IMR-90 (cell line): ENCODE data around the gene CCK. TPM values are rescaled to one million over a fixed set of nuclear protein-coding genes. Genes with fewer than 3 reads are reported as not detected.

Source experiments
- ATAC-seq: fragments of 200-7000 bp; cut with Tn5 transposase; 2 replicates; pipeline ENCODE4 v1.9.1; 2020; ENCODE audit warnings: low read depth, mild to moderate bottlenecking, moderate library complexity
- BruUV-seq: library from RNA; stranded (reverse); fragments of 400-500 nt; replicated peaks from 2 replicates; lab custom pipeline; 2021; lab: Mats Ljungman, UMichigan
- CTCF ChIA-PET: fragments of 300-600 bp; formaldehyde crosslinking; extraction: SDS; loops from one replicate; lab custom pipeline; 2021; ENCODE audit warnings: antibody characterized with exemption; lab: Yijun Ruan, JAX
- POLR2A ChIA-PET: fragments of 300-600 bp; sonication (Branson Sonifier 250); formaldehyde crosslinking; loops from one replicate; lab custom pipeline; 2022; ENCODE audit warnings: antibody characterized with exemption; ENCODE audit not compliant: unreplicated experiment; lab: Charles Lee
- DNase-seq: peaks from one replicate; pipeline ENCODE4 v3.0.0; 2013
- H2AFZ ChIP-seq: replicated peaks from 2 replicates; pipeline ENCODE3; 2013; ENCODE audit warnings: low read length, mild to moderate bottlenecking; ENCODE audit not compliant: poor library complexity
- H2AK5ac ChIP-seq: 2 replicates; pipeline ENCODE4 v1.6.1; 2013; ENCODE audit warnings: low read depth, low read length, inconsistent platforms
- H2AK9ac ChIP-seq: replicated peaks from 2 replicates; pipeline ENCODE3; 2013; ENCODE audit warnings: mild to moderate bottlenecking, low read depth, low read length, moderate library complexity; ENCODE audit not compliant: poor library complexity
- H2BK120ac ChIP-seq: 2 replicates; pipeline ENCODE4 v1.6.1; 2013; ENCODE audit warnings: low read depth, low read length, inconsistent platforms
- H2BK15ac ChIP-seq: 3 replicates; pipeline ENCODE4 v1.6.1; 2013; ENCODE audit warnings: low read depth, low read length, inconsistent platforms
- H2BK20ac ChIP-seq: 2 replicates; pipeline ENCODE4 v1.6.1; 2013; ENCODE audit warnings: low read depth, mild to moderate bottlenecking, inconsistent platforms, low read length, moderate library complexity
- H2BK5ac ChIP-seq: 2 replicates; pipeline ENCODE4 v1.6.1; 2013; ENCODE audit warnings: mild to moderate bottlenecking, low read depth, low read length, inconsistent platforms; ENCODE audit not compliant: poor library complexity, severe bottlenecking
- H3K14ac ChIP-seq: replicated peaks from 2 replicates; pipeline ENCODE4 v1.6.1; 2013; ENCODE audit warnings: low read depth, low read length, inconsistent platforms
- H3K18ac ChIP-seq: 2 replicates; pipeline ENCODE4 v1.6.1; 2013; ENCODE audit warnings: low read depth, low read length, control low read depth
- H3K23ac ChIP-seq: 2 replicates; pipeline ENCODE4 v1.6.1; 2013; ENCODE audit warnings: low read depth, low read length, inconsistent platforms
- H3K27ac ChIP-seq: 2 replicates; pipeline ENCODE4 v1.5.1; 2013; ENCODE audit warnings: mild to moderate bottlenecking, control low read depth, low read length; ENCODE audit not compliant: insufficient read depth
- H3K27me3 ChIP-seq: 2 replicates; pipeline ENCODE4 v1.6.1; 2013; ENCODE audit warnings: low read length; ENCODE audit not compliant: control insufficient read depth, insufficient read depth
- H3K36me3 ChIP-seq: 2 replicates; pipeline ENCODE4 v1.6.1; 2013; ENCODE audit warnings: low read length, mixed read lengths; ENCODE audit not compliant: control insufficient read depth, insufficient read depth
- H3K4ac ChIP-seq: 2 replicates; pipeline ENCODE4 v1.6.1; 2013; ENCODE audit warnings: low read depth, low read length, inconsistent platforms
- H3K4me1 ChIP-seq: 2 replicates; pipeline ENCODE4 v1.6.1; 2013; ENCODE audit warnings: low read length, mixed read lengths; ENCODE audit not compliant: control insufficient read depth, insufficient read depth
- H3K4me2 ChIP-seq: 2 replicates; pipeline ENCODE4 v1.6.1; 2013; ENCODE audit warnings: low read depth, mild to moderate bottlenecking, control low read depth, low read length, moderate library complexity
- H3K4me3 ChIP-seq: 2 replicates; pipeline ENCODE4 v1.5.1; 2013; ENCODE audit warnings: low read depth, mild to moderate bottlenecking, control low read depth, low read length, moderate library complexity; ENCODE audit not compliant: insufficient read depth
- H3K56ac ChIP-seq: 2 replicates; pipeline ENCODE4 v1.6.1; 2013; ENCODE audit warnings: low read length, inconsistent platforms; ENCODE audit not compliant: insufficient read depth; ENCODE audit errors: extremely low read depth
- H3K79me1 ChIP-seq, 2 experiments: 2 replicates each; pipeline ENCODE4 v1.6.1; 2013; ENCODE audit warnings: low read length in 2 of 2, inconsistent platforms in 1 of 2, low read depth in 1 of 2
- H3K9ac ChIP-seq: 2 replicates; pipeline ENCODE4 v1.6.1; 2013; ENCODE audit warnings: low read depth, low read length, control low read depth
- H3K9me1 ChIP-seq: 2 replicates; pipeline ENCODE4 v1.6.1; 2013; ENCODE audit warnings: low read length, inconsistent platforms; ENCODE audit not compliant: insufficient read depth
- H3K9me3 ChIP-seq: 2 replicates; pipeline ENCODE4 v1.6.1; 2013; ENCODE audit warnings: low read length; ENCODE audit not compliant: control insufficient read depth, insufficient read depth
- H4K20me1 ChIP-seq: 2 replicates; pipeline ENCODE4 v1.6.1; 2013; ENCODE audit warnings: low read length, inconsistent platforms; ENCODE audit not compliant: insufficient read depth
- H4K5ac ChIP-seq: 2 replicates; pipeline ENCODE4 v1.6.1; 2013; ENCODE audit warnings: mild to moderate bottlenecking, low read depth, low read length, control low read depth
- H4K8ac ChIP-seq, 2 experiments: 2 replicates each; pipeline ENCODE4 v1.6.1; 2013; ENCODE audit warnings: low read depth in 2 of 2, low read length in 2 of 2, control low read depth in 1 of 2, inconsistent platforms in 1 of 2
- H4K91ac ChIP-seq: 2 replicates; pipeline ENCODE4 v1.6.1; 2013; ENCODE audit warnings: low read depth, low read length, inconsistent platforms; ENCODE audit not compliant: insufficient read depth
- BHLHE40 ChIP-seq: fragments of 150-350 bp; IDR thresholded peaks from 2 replicates; pipeline ENCODE4 v1.6.1; 2016; ENCODE audit warnings: mild to moderate bottlenecking, low read depth, low read length
- CEBPB ChIP-seq: IDR thresholded peaks from 2 replicates; pipeline ENCODE4 v1.6.1; 2012; ENCODE audit warnings: low read depth, low read length, improper control_type of control experiment
- FOS ChIP-seq: fragments of 150-350 bp; IDR thresholded peaks from 2 replicates; pipeline ENCODE4 v1.6.1; 2016; ENCODE audit warnings: low read depth, low read length
- MAFK ChIP-seq: IDR thresholded peaks from 2 replicates; pipeline ENCODE4 v1.6.1; 2012; ENCODE audit warnings: low read depth, low read length, improper control_type of control experiment
- MAZ ChIP-seq: IDR thresholded peaks from 2 replicates; pipeline ENCODE4 v1.6.1; 2012; ENCODE audit warnings: low read depth, mild to moderate bottlenecking, low read length, improper control_type of control experiment, moderate library complexity, borderline replicate concordance
- MXI1 ChIP-seq: IDR thresholded peaks from 2 replicates; pipeline ENCODE4 v1.6.1; 2012; ENCODE audit warnings: low read depth, mild to moderate bottlenecking, low read length, moderate library complexity, borderline replicate concordance
- NFE2L2 ChIP-seq: fragments of 150-350 bp; IDR thresholded peaks from 2 replicates; pipeline ENCODE4 v1.6.1; 2016; ENCODE audit warnings: low read depth, mild to moderate bottlenecking, low read length
- POLR2A ChIP-seq: IDR thresholded peaks from 2 replicates; pipeline ENCODE4 v1.6.1; 2012; ENCODE audit warnings: mild to moderate bottlenecking, low read depth, low read length
- RAD21 ChIP-seq: IDR thresholded peaks from 2 replicates; pipeline ENCODE4 v1.6.1; 2012; ENCODE audit warnings: low read length, improper control_type of control experiment
- RCOR1 ChIP-seq: IDR thresholded peaks from 2 replicates; pipeline ENCODE4 v1.6.1; 2012; ENCODE audit warnings: mild to moderate bottlenecking, low read length, improper control_type of control experiment; ENCODE audit not compliant: insufficient replicate concordance
- RFX5 ChIP-seq: IDR thresholded peaks from 2 replicates; pipeline ENCODE4 v1.8.0; 2012; ENCODE audit warnings: low read depth, mild to moderate bottlenecking, low read length, moderate library complexity
- SMC3 ChIP-seq: fragments of 150-350 bp; IDR thresholded peaks from 2 replicates; pipeline ENCODE4 v1.6.1; 2016; ENCODE audit warnings: low read depth, mild to moderate bottlenecking, antibody characterized with exemption, low read length, moderate library complexity
- WGBS, 2 experiments: methylation state at CpG; one replicate each; pipeline versions ENCODE4 v1.1.5 to v1.1.7; 2013; ENCODE audit warnings: missing lambda C conversion rate in 2 of 2; ENCODE audit not compliant: insufficient read length in 1 of 2; ENCODE audit errors: extremely low coverage in 2 of 2; 5-methylcytosine and 5-hydroxymethylcytosine counted together
- dilution Hi-C: fragments of 300-500 bp; cut with HindIII; formaldehyde crosslinking; loops from one replicate; pipeline ENCODE4 v1.14.3; 2018; ENCODE audit warnings: low sequenced_read_pairs; ENCODE audit not compliant: unreplicated experiment
- in situ Hi-C: fragments of 300-500 bp; cut with MboI; formaldehyde crosslinking; loops from 3 replicates; pipeline ENCODE4 v1.14.3; 2019; ENCODE audit warnings: low sequenced_read_pairs, inconsistent platforms, mixed read lengths
- intact Hi-C: fragments of 100-400 bp; cut with micrococcal nuclease; formaldehyde crosslinking; loops from 2 replicates; pipeline ENCODE4 v1.10.0; 2022
- polyA plus RNA-seq, 3 experiments: library from polyadenylated mRNA; depleted of rRNA; stranded (reverse); fragments of >200 nt; gene quantifications; 2 replicates each; pipeline ENCODE4 v1.2.3, GENCODE V29; 2012; ENCODE audit warnings: low replicate concordance in 1 of 3
- total RNA-seq: library from RNA; depleted of rRNA; stranded (reverse); fragments of >200 nt; gene quantifications from 2 replicates; pipeline ENCODE4 v1.2.3, GENCODE V29; 2012
- TF ChIP-seq, protein P1 (sequence below): fragments of 150-350 bp; IDR thresholded peaks from 2 replicates; pipeline ENCODE4 v1.6.1; 2016; ENCODE audit warnings: low read depth, mild to moderate bottlenecking, low read length, moderate library complexity, borderline replicate concordance

Gene CCK
- total and polyA plus RNA-seq, 2 of the 4 experiments (the other 2 are of a cell fraction), result 0.43 TPM; not detected in 1

DNA sequence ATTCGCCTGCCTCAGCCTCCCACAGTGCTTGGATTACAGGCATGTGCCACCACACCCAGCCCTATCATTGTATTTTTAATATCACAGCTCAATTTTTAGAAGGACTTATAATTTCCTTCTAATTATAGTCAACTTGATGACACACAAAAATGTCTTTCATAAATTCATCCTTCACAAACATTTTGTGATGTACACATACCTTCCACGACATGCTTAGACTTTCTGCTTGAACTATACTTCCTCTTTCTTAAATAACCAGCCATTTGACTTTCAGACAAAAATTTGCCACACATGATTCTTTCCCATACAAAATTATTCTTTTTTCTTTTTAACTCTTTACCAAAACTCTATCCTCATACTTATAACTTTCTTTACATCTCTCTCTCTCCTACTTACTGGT, 48.4 kb upstream of the CCK start:
- no peak overlapping the region for H4K5ac ChIP-seq
- CTCF ChIA-PET, result no interaction called here
- WGBS, 2 experiments, result 0% methylated on average over 1 of the region's 2 CpGs; no CpG with 5 or more reads in 1 of the 2 experiments
- no peak for ATAC-seq
- H3K36me3 ChIP-seq, result no peaks in the 10 kb centered on the region
- H3K27ac ChIP-seq, result no peak overlapping the region
- H3K18ac ChIP-seq, result no peak overlapping the region
- no peak overlapping the region for H3K4me3 ChIP-seq
- no peak overlapping the region for H2BK15ac ChIP-seq
- H3K79me1 ChIP-seq, result no peaks in the 10 kb centered on the region
- H2BK20ac ChIP-seq, result no peak overlapping the region
- no peaks in the 10 kb centered on the region for H3K9me3 ChIP-seq
- H3K9ac ChIP-seq, result no peak overlapping the region
- no peaks in the 10 kb centered on the region for H3K27me3 ChIP-seq
- no peaks in the 10 kb centered on the region for H3K4me1 ChIP-seq
- no peak for DNase-seq
- H2BK120ac ChIP-seq, result no peak overlapping the region
- dilution Hi-C loops (no loop called here), in situ Hi-C loops (no loop called here), intact Hi-C loops (no loop called here)
- no peak overlapping the region for H3K23ac ChIP-seq
- H2AFZ ChIP-seq, result no peak overlapping the region
- POLR2A ChIA-PET, result no interaction called here
- H4K91ac ChIP-seq, result no peak overlapping the region
- H3K9me1 ChIP-seq, result no peaks in the 10 kb centered on the region
- H4K8ac ChIP-seq, result no peak overlapping the region
- BruUV-seq, result no TSS peak
- H3K14ac ChIP-seq, result no peak overlapping the region
- no peak overlapping the region for H3K56ac ChIP-seq
- no peak overlapping the region for H2BK5ac ChIP-seq
- H2AK5ac ChIP-seq, result no peak overlapping the region
- H3K4me2 ChIP-seq, result no peak overlapping the region
- no peak overlapping the region for H3K4ac ChIP-seq
- no peak for TF ChIP-seq MXI1
- no peak for TF ChIP-seq POLR2A
- no peak for TF ChIP-seq NFE2L2
- no peak for TF ChIP-seq BHLHE40
- TF ChIP-seq MAZ, result no peak
- TF ChIP-seq, protein P1, sequence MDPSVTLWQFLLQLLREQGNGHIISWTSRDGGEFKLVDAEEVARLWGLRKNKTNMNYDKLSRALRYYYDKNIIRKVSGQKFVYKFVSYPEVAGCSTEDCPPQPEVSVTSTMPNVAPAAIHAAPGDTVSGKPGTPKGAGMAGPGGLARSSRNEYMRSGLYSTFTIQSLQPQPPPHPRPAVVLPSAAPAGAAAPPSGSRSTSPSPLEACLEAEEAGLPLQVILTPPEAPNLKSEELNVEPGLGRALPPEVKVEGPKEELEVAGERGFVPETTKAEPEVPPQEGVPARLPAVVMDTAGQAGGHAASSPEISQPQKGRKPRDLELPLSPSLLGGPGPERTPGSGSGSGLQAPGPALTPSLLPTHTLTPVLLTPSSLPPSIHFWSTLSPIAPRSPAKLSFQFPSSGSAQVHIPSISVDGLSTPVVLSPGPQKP, result no peak
- TF ChIP-seq FOS, result no peak
- TF ChIP-seq RAD21, result no peak
- no peak for TF ChIP-seq CEBPB
- no peak for TF ChIP-seq SMC3
- no peak for TF ChIP-seq RCOR1
- TF ChIP-seq MAFK, result no peak
- no peak for TF ChIP-seq RFX5
- no peaks in the 10 kb centered on the region for H4K20me1 ChIP-seq
- H2AK9ac ChIP-seq, result no peak overlapping the region
